ENCODE measurements around the gene PARP15. TPM values are rescaled to one million over a fixed set of nuclear protein-coding genes. Genes with fewer than 3 reads are reported as not detected.
"Not testable (repeated sequence)": the region's sequence is repeated elsewhere in the genome, so short reads cannot be mapped to it uniquely, and the experiment has no call there.

The PARP15 gene
- total RNA-seq, 1 donor = 0.72 TPM

GRCh38 chr3:122679882-122680474 is 102.5 kb downstream of the PARP15 start:
- peak; percentile 27 for DNase-seq (ENCODE audit: low read depth)
- peak overlapping the region; percentile 81 for H3K4me3 ChIP-seq (ENCODE audit: low read depth, low read length)
- TF ChIP-seq CTCF (IDR thresholded peaks at IDR 0.05; ENCODE audit: insufficient read depth, low read length) = no peak

GRCh38 chr3:122680475-122681283 is 103.2 kb downstream of the PARP15 start, which contains the start of gene PARP14:
PARP14 (plus strand) TSS chr3:122680839; CDS start chr3:122680884, 45 bp downstream.
- peak; percentile 74 for DNase-seq (ENCODE audit: low read depth)
- TF ChIP-seq CTCF (IDR thresholded peaks at IDR 0.05; ENCODE audit: insufficient read depth, low read length) = peak; percentile 23
- H3K4me3 ChIP-seq (ENCODE audit: low read depth, low read length) = peak within 1 kb of the TSS; percentile 81

- peak overlapping the region; percentile 81 for H3K4me3 ChIP-seq (ENCODE audit: low read depth, low read length)
- no peak for TF ChIP-seq CTCF (IDR thresholded peaks at IDR 0.05; ENCODE audit: insufficient read depth, low read length)
- DNase-seq (ENCODE audit: low read depth) = peak; percentile 16
Measured at GRCh38 chr3:122681284-122681973, 104.0 kb downstream of the PARP15 start.

GRCh38 chr3:122681974-122682409 is 104.5 kb downstream of the PARP15 start:
- TF ChIP-seq CTCF (IDR thresholded peaks at IDR 0.05; ENCODE audit: insufficient read depth, low read length) = no peak
- DNase-seq (ENCODE audit: low read depth) = no peak
- peak overlapping the region; percentile 81 for H3K4me3 ChIP-seq (ENCODE audit: low read depth, low read length)

GRCh38 chr3:122682778-122683411 is 105.4 kb downstream of the PARP15 start:
- not testable (repeated sequence) for H3K4me3 ChIP-seq (ENCODE audit: low read depth, low read length); DNase-seq (ENCODE audit: low read depth)

GRCh38 chr3:122687298-122687697 is 109.8 kb downstream of the PARP15 start:
- no peak overlapping the region for H3K4me3 ChIP-seq (ENCODE audit: low read depth, low read length)
- no peak for TF ChIP-seq CTCF (IDR thresholded peaks at IDR 0.05; ENCODE audit: insufficient read depth, low read length)
- no peak for DNase-seq (ENCODE audit: low read depth)

Other genes starting within 250 kb of the PARP15 start
- gene MIX23, start 194.4 kb upstream of the PARP15 start, total RNA-seq (ENCODE audit: low replicate concordance) = 8.2 and 27.0 TPM in 2 replicates
- gene FAM162A, start 193.5 kb upstream of the PARP15 start, total RNA-seq (ENCODE audit: low replicate concordance) = 16.7 and 25.1 TPM in 2 replicates
- gene WDR5B, start 161.6 kb upstream of the PARP15 start, total RNA-seq (ENCODE audit: low replicate concordance) = 4.8 and 8.0 TPM in 2 replicates
- gene KPNA1, start 62.7 kb upstream of the PARP15 start, total RNA-seq (ENCODE audit: low replicate concordance) = 31.6 and 47.3 TPM in 2 replicates
- 31.7 and 32.6 TPM in 2 replicates for gene PARP9, start 13.3 kb upstream of the PARP15 start, total RNA-seq (ENCODE audit: low replicate concordance)
- gene DTX3L, start 13.3 kb upstream of the PARP15 start, total RNA-seq (ENCODE audit: low replicate concordance) = 33.5 and 39.6 TPM in 2 replicates
- 41.6 and 73.8 TPM in 2 replicates for gene PARP14, start 103.2 kb downstream of the PARP15 start, total RNA-seq (ENCODE audit: low replicate concordance)
- 6.6 and 9.6 TPM in 2 replicates for gene HSPBAP1, start 216.2 kb downstream of the PARP15 start, total RNA-seq (ENCODE audit: low replicate concordance)
- 24.1 and 30.0 TPM in 2 replicates for gene SLC49A4, start 217.4 kb downstream of the PARP15 start, total RNA-seq (ENCODE audit: low replicate concordance)

All from fibroblast of the aortic adventitia (primary cell).